SU-DHL-6 (cell line): ENCODE results near the gene CRYBG3.

Experiments used
- EZH2phosphoT487 ChIP-seq: fragments of 200-600 bp; sonication (generic), shearing (Covaris generic); conservative IDR thresholded peaks from 2 replicates; pipeline ENCODE4 v1.6.1; 2018; ENCODE audit warnings: mild to moderate bottlenecking, antibody characterized with exemption, low read length, moderate library complexity, mixed read lengths
- TF ChIP-seq, protein P1 (sequence below): fragments of 200-600 bp; sonication (generic); IDR thresholded peaks from one replicate; pipeline ENCODE4 v1.5.1; 2017; ENCODE audit warnings: antibody characterized with exemption, mild to moderate bottlenecking, low read length, moderate library complexity; ENCODE audit not compliant: insufficient read depth, poor library complexity, severe bottlenecking

DNA sequence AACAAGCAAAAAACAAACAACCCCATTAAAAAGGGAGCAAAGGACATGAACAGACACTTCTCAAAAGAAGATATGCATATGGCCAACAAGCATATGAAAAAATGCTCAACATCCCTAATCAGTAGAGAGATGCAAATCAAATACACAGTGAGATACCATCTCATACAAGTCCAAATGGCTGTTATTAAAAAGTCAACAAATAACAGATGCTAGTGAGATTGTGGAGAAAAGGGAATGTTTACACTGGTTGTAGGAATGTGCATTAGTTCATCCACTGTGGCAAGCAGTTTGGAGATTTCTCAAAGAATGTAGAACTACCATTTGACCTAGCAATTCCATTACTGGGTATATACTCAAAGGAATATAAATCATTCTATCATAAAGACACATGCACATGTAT is 105.9 kb downstream of the CRYBG3 start:
- no peak for TF ChIP-seq EZH2phosphoT487
- TF ChIP-seq, protein P1, sequence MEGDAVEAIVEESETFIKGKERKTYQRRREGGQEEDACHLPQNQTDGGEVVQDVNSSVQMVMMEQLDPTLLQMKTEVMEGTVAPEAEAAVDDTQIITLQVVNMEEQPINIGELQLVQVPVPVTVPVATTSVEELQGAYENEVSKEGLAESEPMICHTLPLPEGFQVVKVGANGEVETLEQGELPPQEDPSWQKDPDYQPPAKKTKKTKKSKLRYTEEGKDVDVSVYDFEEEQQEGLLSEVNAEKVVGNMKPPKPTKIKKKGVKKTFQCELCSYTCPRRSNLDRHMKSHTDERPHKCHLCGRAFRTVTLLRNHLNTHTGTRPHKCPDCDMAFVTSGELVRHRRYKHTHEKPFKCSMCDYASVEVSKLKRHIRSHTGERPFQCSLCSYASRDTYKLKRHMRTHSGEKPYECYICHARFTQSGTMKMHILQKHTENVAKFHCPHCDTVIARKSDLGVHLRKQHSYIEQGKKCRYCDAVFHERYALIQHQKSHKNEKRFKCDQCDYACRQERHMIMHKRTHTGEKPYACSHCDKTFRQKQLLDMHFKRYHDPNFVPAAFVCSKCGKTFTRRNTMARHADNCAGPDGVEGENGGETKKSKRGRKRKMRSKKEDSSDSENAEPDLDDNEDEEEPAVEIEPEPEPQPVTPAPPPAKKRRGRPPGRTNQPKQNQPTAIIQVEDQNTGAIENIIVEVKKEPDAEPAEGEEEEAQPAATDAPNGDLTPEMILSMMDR = no peak
